DND-41 (cell line): ENCODE results near the gene PPARD.

ENCODE experiments used
- EZH2 ChIP-seq: IDR thresholded peaks from 3 replicates; pipeline ENCODE4 v1.6.1; 2012; ENCODE audit warnings: borderline replicate concordance, low read depth, mild to moderate bottlenecking, moderate library complexity, low read length, inconsistent platforms; ENCODE audit not compliant: severe bottlenecking
- TF ChIP-seq, protein P1 (sequence below): IDR thresholded peaks from 2 replicates; pipeline ENCODE4 v1.5.1; 2012; ENCODE audit warnings: borderline replicate concordance, low read length, moderate library complexity, mild to moderate bottlenecking; ENCODE audit not compliant: poor library complexity, severe bottlenecking; ENCODE audit errors: extremely low read depth

DNA sequence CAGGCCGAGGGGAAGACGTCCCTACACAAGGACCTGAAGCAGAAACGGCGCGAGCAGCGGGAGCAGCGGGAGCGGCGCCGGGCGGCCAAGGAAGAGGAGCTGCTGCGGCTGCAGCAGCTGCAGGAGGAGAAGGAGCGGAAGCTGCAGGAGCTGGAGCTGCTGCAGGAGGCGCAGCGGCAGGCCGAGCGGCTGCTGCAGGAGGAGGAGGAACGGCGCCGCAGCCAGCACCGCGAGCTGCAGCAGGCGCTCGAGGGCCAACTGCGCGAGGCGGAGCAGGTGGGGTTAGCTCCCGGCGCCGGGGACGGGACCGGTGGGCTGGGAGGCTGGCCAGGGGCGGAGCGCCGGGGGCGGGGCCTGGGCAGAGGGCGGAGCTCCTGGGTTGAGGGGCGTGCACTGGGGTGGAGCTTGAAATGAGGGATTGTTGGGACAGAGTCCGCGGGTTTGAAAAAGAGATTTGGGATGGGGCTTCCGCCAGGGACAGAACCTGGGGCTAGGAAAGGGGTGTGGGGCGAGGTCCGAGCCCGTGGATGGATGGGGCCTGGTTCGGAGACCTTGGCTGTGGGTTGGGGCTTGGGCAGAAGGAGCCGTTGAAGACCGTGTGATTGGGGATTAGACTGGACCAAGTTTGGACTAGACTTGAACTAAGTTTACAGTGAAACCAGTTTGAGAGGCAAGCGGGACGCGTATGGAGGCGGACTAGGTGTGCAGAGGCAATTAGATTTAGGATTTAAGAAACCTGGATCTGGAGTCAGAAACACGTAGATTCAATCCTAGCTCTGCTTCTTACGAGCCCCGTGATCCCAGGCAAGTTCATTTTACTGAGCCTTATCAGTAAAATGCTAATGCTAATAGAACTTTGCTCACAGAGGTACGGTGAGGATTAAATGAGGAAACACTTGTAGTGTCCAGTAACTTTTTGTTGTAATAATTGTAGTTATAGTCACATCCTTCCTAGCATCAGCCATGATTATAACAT lies 23.9 kb upstream of the PPARD start:
- TF ChIP-seq, protein P1, sequence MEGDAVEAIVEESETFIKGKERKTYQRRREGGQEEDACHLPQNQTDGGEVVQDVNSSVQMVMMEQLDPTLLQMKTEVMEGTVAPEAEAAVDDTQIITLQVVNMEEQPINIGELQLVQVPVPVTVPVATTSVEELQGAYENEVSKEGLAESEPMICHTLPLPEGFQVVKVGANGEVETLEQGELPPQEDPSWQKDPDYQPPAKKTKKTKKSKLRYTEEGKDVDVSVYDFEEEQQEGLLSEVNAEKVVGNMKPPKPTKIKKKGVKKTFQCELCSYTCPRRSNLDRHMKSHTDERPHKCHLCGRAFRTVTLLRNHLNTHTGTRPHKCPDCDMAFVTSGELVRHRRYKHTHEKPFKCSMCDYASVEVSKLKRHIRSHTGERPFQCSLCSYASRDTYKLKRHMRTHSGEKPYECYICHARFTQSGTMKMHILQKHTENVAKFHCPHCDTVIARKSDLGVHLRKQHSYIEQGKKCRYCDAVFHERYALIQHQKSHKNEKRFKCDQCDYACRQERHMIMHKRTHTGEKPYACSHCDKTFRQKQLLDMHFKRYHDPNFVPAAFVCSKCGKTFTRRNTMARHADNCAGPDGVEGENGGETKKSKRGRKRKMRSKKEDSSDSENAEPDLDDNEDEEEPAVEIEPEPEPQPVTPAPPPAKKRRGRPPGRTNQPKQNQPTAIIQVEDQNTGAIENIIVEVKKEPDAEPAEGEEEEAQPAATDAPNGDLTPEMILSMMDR = no peak
- TF ChIP-seq EZH2 = no peak
